ENCODE data around the gene SLC27A3. TPM values are rescaled to one million over a fixed set of nuclear protein-coding genes. Genes with fewer than 3 reads are reported as not detected.

SLC27A3 gene
- total and polyA plus RNA-seq, 10 of the 15 experiments (the other 5 are each of a cell fraction or from before 2014, with no cell fraction given) = 2.6 to 18.1 (median 8.3) TPM

GRCh38 chr1:153791648-153792253, 16.5 kb downstream of the SLC27A3 start (continued):
- peak; percentile 60 for TF ChIP-seq ZNF687 (IDR thresholded peaks at IDR 0.05)
- no peak for TF ChIP-seq RCOR1 (conservative IDR thresholded peaks at IDR 0.05; ENCODE audit: low read depth, low read length)
- TF ChIP-seq NFIC (IDR thresholded peaks at IDR 0.05; ENCODE audit: low read depth, low read length) = no peak
- TF ChIP-seq IKZF2 (IDR thresholded peaks at IDR 0.05) = no peak
- no peak for TF ChIP-seq MXI1 (IDR thresholded peaks at IDR 0.05; ENCODE audit: low read depth, low read length)
- no peak; the same call in 1 of the 2 replicates for TF ChIP-seq BMI1 (IDR thresholded peaks at IDR 0.05; ENCODE audit: borderline replicate concordance)
- TF ChIP-seq SIN3A (IDR thresholded peaks at IDR 0.05; ENCODE audit: low read depth, low read length) = no peak
- TF ChIP-seq GABPA (IDR thresholded peaks at IDR 0.05; ENCODE audit: low read depth) = no peak
- TF ChIP-seq JUNB (IDR thresholded peaks at IDR 0.05) = no peak
- TF ChIP-seq TAF1 (IDR thresholded peaks at IDR 0.05; ENCODE audit: borderline replicate concordance, low read depth, low read length) = no peak
- TF ChIP-seq RFX5 (IDR thresholded peaks at IDR 0.05; ENCODE audit: low read depth, low read length) = no peak
- TF ChIP-seq MYC (IDR thresholded peaks at IDR 0.05; ENCODE audit: insufficient read depth, insufficient read length, insufficient replicate concordance, low read length, severe bottlenecking) = no peak
- TF ChIP-seq SREBF1 (IDR thresholded peaks at IDR 0.05; ENCODE audit: low read length) = no peak
- no peak for TF ChIP-seq ETV6 (conservative IDR thresholded peaks at IDR 0.05 in 1 of 2, IDR thresholded peaks at IDR 0.05 in 1 of 2; ENCODE audit: borderline replicate concordance in 1 of 2, low read depth in 1 of 2)
- TF ChIP-seq NFXL1 (IDR thresholded peaks at IDR 0.05; ENCODE audit: borderline replicate concordance) = no peak
- TF ChIP-seq CUX1 (IDR thresholded peaks at IDR 0.05; ENCODE audit: insufficient replicate concordance, low read depth, low read length) = no peak
- no peak for TF ChIP-seq ZBTB33 (IDR thresholded peaks at IDR 0.05)
- TF ChIP-seq PKNOX1 (IDR thresholded peaks at IDR 0.05) = no peak

Measured in GM12878 (cell line).